Smooth muscle cell (in vitro differentiated cells): ENCODE data around the gene IGF2BP2. TPM values are rescaled to one million over a fixed set of nuclear protein-coding genes. Genes with fewer than 3 reads are reported as not detected.

Source experiments
- DNase-seq: peaks from one replicate; lab custom pipeline; 2025; ENCODE audit not compliant: unreplicated experiment; lab: John Stamatoyannopoulos, UW
- H2AFZ ChIP-seq: fragments of 200-600 bp; sonication (generic); 2 replicates; pipeline ENCODE4 v1.6.0; 2016; ENCODE audit warnings: antibody characterized with exemption, low read depth, mild to moderate bottlenecking
- H3F3A ChIP-seq: fragments of 200-600 bp; sonication (generic); 2 replicates; pipeline ENCODE4 v1.6.0; 2017; ENCODE audit warnings: antibody characterized with exemption, low read depth
- H3K27ac ChIP-seq: fragments of 200-600 bp; sonication (generic); 2 replicates; pipeline ENCODE4 v1.5.1; 2016; ENCODE audit warnings: low read depth, mild to moderate bottlenecking
- H3K27me3 ChIP-seq: fragments of 200-600 bp; sonication (generic); 2 replicates; pipeline ENCODE4 v1.6.1; 2016; ENCODE audit warnings: low read depth, mild to moderate bottlenecking
- H3K36me3 ChIP-seq: fragments of 200-600 bp; sonication (generic); 2 replicates; pipeline ENCODE4 v1.5.1; 2016; ENCODE audit warnings: low read depth
- H3K4me1 ChIP-seq: fragments of 200-600 bp; sonication (generic); 2 replicates; pipeline ENCODE4 v1.5.1; 2016; ENCODE audit warnings: low read depth
- H3K4me2 ChIP-seq: fragments of 200-600 bp; sonication (generic); 2 replicates; pipeline ENCODE4 v1.6.0; 2016; ENCODE audit warnings: mild to moderate bottlenecking
- H3K4me3 ChIP-seq: fragments of 200-600 bp; sonication (generic); 2 replicates; pipeline ENCODE4 v1.5.1; 2016; ENCODE audit warnings: mild to moderate bottlenecking
- H3K79me2 ChIP-seq: fragments of 200-600 bp; sonication (generic); 2 replicates; pipeline ENCODE4 v1.6.0; 2016; ENCODE audit warnings: low read depth, mild to moderate bottlenecking
- H3K9ac ChIP-seq: fragments of 200-600 bp; sonication (generic); 2 replicates; pipeline ENCODE4 v1.6.0; 2016; ENCODE audit warnings: low read depth
- H3K9me3 ChIP-seq: fragments of 200-600 bp; sonication (generic); replicated peaks from 2 replicates; pipeline ENCODE4 v1.5.1; 2016; ENCODE audit warnings: low read depth
- H4K20me1 ChIP-seq: fragments of 200-600 bp; sonication (generic); 2 replicates; pipeline ENCODE4 v1.6.0; 2016; ENCODE audit warnings: low read depth
- CTCF ChIP-seq: fragments of 200-600 bp; sonication (generic); IDR thresholded peaks from 2 replicates; pipeline ENCODE4 v1.5.1; 2017; ENCODE audit warnings: borderline replicate concordance, mild to moderate bottlenecking, antibody characterized with exemption; ENCODE audit not compliant: insufficient read depth, poor library complexity, severe bottlenecking
- WGBS: methylation state at CpG from one replicate; pipeline ENCODE4 v1.1.7; 2016; ENCODE audit warnings: low lambda C conversion rate; 5-methylcytosine and 5-hydroxymethylcytosine counted together
- polyA plus RNA-seq: library from polyadenylated mRNA; unstranded; fragments of >200 nt; fragmentation: Nextera tagmentation; extraction: Ambion mirVana; gene quantifications from 2 replicates; pipeline ENCODE4 v1.2.1, GENCODE V29; 2016
- total RNA-seq: library from RNA; depleted of rRNA; stranded (reverse); fragments of >200 nt; gene quantifications from 2 replicates; pipeline ENCODE4 v1.2.3, GENCODE V29; 2014

Gene IGF2BP2
- total and polyA plus RNA-seq, 2 experiments from 2014 or later: 59.2 to 80.6 TPM

- Histone ChIP-seq H3K9ac (no peak overlapping the region), H3K9me3 (no peaks in the 10 kb centered on the region), H3K4me3 (no peak overlapping the region), H4K20me1 (no peaks in the 10 kb centered on the region), H3K27me3 (no peaks in the 10 kb centered on the region), H3K27ac (no peak overlapping the region), H3K4me1 (no peaks in the 10 kb centered on the region), H3F3A (no peaks in the 10 kb centered on the region), H3K79me2 (no peaks in the 10 kb centered on the region), H3K4me2 (no peak overlapping the region), H2AFZ (no peak overlapping the region), H3K36me3 (no peaks in the 10 kb centered on the region)
- DNase-seq: no peak
- 80% methylated on average over 3 of the region's 3 CpGs for WGBS
- no peak for TF ChIP-seq CTCF
Measured at GRCh38 chr3:185837414-185837813, 12.6 kb upstream of the IGF2BP2 start.

- TF ChIP-seq CTCF: no peak
- no peak for DNase-seq
- no peaks in the 10 kb centered on the region for H3K4me1 ChIP-seq
- no peak overlapping the region for H3K4me3 ChIP-seq
- no peak overlapping the region for H3K4me2 ChIP-seq
- H3F3A ChIP-seq: no peaks in the 10 kb centered on the region
- no peaks in the 10 kb centered on the region for H3K27me3 ChIP-seq
- H3K27ac ChIP-seq: no peak overlapping the region
- H4K20me1 ChIP-seq: no peaks in the 10 kb centered on the region
- H3K9ac ChIP-seq: no peak overlapping the region
- H2AFZ ChIP-seq: no peak overlapping the region
- H3K36me3 ChIP-seq: no peaks in the 10 kb centered on the region
- no peaks in the 10 kb centered on the region for H3K9me3 ChIP-seq
- peaks cover 13% of the 10 kb centered on the region for H3K79me2 ChIP-seq
Measured at GRCh38 chr3:185831990-185832389, 7.1 kb upstream of the IGF2BP2 start.

- no peak overlapping the region for H3K4me2 ChIP-seq
- DNase-seq: no peak
- H3K4me3 ChIP-seq: no peak overlapping the region
- H4K20me1 ChIP-seq: no peaks in the 10 kb centered on the region
- H3K9ac ChIP-seq: no peak overlapping the region
- H3F3A ChIP-seq: no peaks in the 10 kb centered on the region
- H3K36me3 ChIP-seq: no peaks in the 10 kb centered on the region
- no peak overlapping the region for H2AFZ ChIP-seq
- H3K79me2 ChIP-seq: peaks cover 21% of the 10 kb centered on the region
- H3K9me3 ChIP-seq: no peaks in the 10 kb centered on the region
- no peak overlapping the region for H3K27ac ChIP-seq
- H3K27me3 ChIP-seq: no peaks in the 10 kb centered on the region
- TF ChIP-seq CTCF: no peak
- H3K4me1 ChIP-seq: peaks cover 7% of the 10 kb centered on the region
- 98% methylated on average over 3 of the region's 3 CpGs for WGBS
Measured at GRCh38 chr3:185831195-185831594, 6.4 kb upstream of the IGF2BP2 start.

GRCh38 chr3:185830018-185830797, 5.4 kb upstream of the IGF2BP2 start:
- H3K4me3 ChIP-seq: no peak overlapping the region
- H3K27me3 ChIP-seq: no peaks in the 10 kb centered on the region
- DNase-seq: no peak
- H3K36me3 ChIP-seq: no peaks in the 10 kb centered on the region
- H2AFZ ChIP-seq: no peak overlapping the region
- WGBS: 75% methylated on average over 5 of the region's 5 CpGs
- no peak overlapping the region for H3K27ac ChIP-seq
- H3K9me3 ChIP-seq: no peaks in the 10 kb centered on the region
- H4K20me1 ChIP-seq: no peaks in the 10 kb centered on the region
- peaks cover 7% of the 10 kb centered on the region for H3K4me1 ChIP-seq
- H3K79me2 ChIP-seq: peaks cover 28% of the 10 kb centered on the region
- H3K9ac ChIP-seq: no peak overlapping the region
- H3K4me2 ChIP-seq: peak overlapping the region; percentile 4
- H3F3A ChIP-seq: no peaks in the 10 kb centered on the region
- no peak for TF ChIP-seq CTCF
